Measurements from ENCODE around the gene GPR143. TPM values are rescaled to one million over a fixed set of nuclear protein-coding genes. Genes with fewer than 3 reads are reported as not detected.
A peak's percentile ranks its signal among the peaks of the same experiment; 100 is the strongest.

Gene GPR143
- total and polyA plus RNA-seq, 5 donors from 2014 or later = 0.10 to 0.18 TPM; not detected in 3

GRCh38 chrX:9678215-9678965 is 87.3 kb downstream of the GPR143 start:
- Histone ChIP-seq H3K27me3 (ENCODE audit: control insufficient read depth, insufficient read depth, low read length) (no peaks in the 10 kb centered on the region), H3K4me3 (ENCODE audit: low read depth, low read length) (no peak overlapping the region), H3K36me3 (ENCODE audit: control insufficient read depth, insufficient read depth, low read length) (no peaks in the 10 kb centered on the region), H3K27ac (ENCODE audit: insufficient read depth, low read length, poor library complexity, severe bottlenecking) (no peak overlapping the region), H3K9me3 (ENCODE audit: control insufficient read depth in 2 of 2, low read length in 2 of 2) (no peaks in the 10 kb centered on the region), H3K4me1 (ENCODE audit: control insufficient read depth, insufficient read depth, low read length, poor library complexity, severe bottlenecking) (peaks cover 6% of the 10 kb centered on the region)
- ATAC-seq (ENCODE audit: low read depth in 2 of 2) (no peak), DNase-seq (no peak)
- H3K9me3 Mint-ChIP-seq = peaks cover 0 to 4% (median 0%) of the 10 kb centered on the region in 7 donors
- no peaks in the 10 kb centered on the region for H3K27me3 Mint-ChIP-seq
- H3K27ac Mint-ChIP-seq = peak overlapping the region in 1 of 3 donors; percentile 84
- peaks cover 4% of the 10 kb centered on the region for H3K36me3 Mint-ChIP-seq
- H3K4me3 Mint-ChIP-seq = no peak overlapping the region
- peaks cover 0 to 25% (median 16%) of the 10 kb centered on the region in 4 donors for H3K4me1 Mint-ChIP-seq

GRCh38 chrX:9677098-9677739 is 88.4 kb downstream of the GPR143 start:
- Mint-ChIP-seq H3K27ac (peak overlapping the region; percentile 33 to 84 (median 52)), H3K27me3 (no peaks in the 10 kb centered on the region), H3K9me3 (peaks cover 0 to 4% (median 0%) of the 10 kb centered on the region in 7 donors), H3K4me1 (peaks cover 0 to 25% (median 16%) of the 10 kb centered on the region in 4 donors), H3K36me3 (peaks cover 1% of the 10 kb centered on the region), H3K4me3 (peak overlapping the region in 1 of 4 donors; percentile 41)
- H3K27me3 ChIP-seq (ENCODE audit: control insufficient read depth, insufficient read depth, low read length) = no peaks in the 10 kb centered on the region
- H3K9me3 ChIP-seq (ENCODE audit: control insufficient read depth in 2 of 2, low read length in 2 of 2) = no peaks in the 10 kb centered on the region
- ATAC-seq (ENCODE audit: low read depth in 2 of 2) (peak; percentile 58 to 60), DNase-seq (peak in 2 of 3 donors; percentile 35 to 67)
- peak overlapping the region; percentile 41 for H3K4me3 ChIP-seq (ENCODE audit: low read depth, low read length)
- peaks cover 6% of the 10 kb centered on the region for H3K4me1 ChIP-seq (ENCODE audit: control insufficient read depth, insufficient read depth, low read length, poor library complexity, severe bottlenecking)
- H3K36me3 ChIP-seq (ENCODE audit: control insufficient read depth, insufficient read depth, low read length) = no peaks in the 10 kb centered on the region
- peak overlapping the region; percentile 55 for H3K27ac ChIP-seq (ENCODE audit: insufficient read depth, low read length, poor library complexity, severe bottlenecking)

GRCh38 chrX:9676738-9677097 is 88.9 kb downstream of the GPR143 start:
- Mint-ChIP-seq H3K27me3 (no peaks in the 10 kb centered on the region), H3K27ac (no peak overlapping the region), H3K4me1 (peaks cover 0 to 25% (median 17%) of the 10 kb centered on the region in 4 donors), H3K36me3 (peaks cover 3% of the 10 kb centered on the region), H3K4me3 (no peak overlapping the region), H3K9me3 (peaks cover 0 to 4% (median 0%) of the 10 kb centered on the region in 7 donors)
- no peaks in the 10 kb centered on the region for H3K9me3 ChIP-seq (ENCODE audit: control insufficient read depth in 2 of 2, low read length in 2 of 2)
- H3K27me3 ChIP-seq (ENCODE audit: control insufficient read depth, insufficient read depth, low read length) = no peaks in the 10 kb centered on the region
- no peak overlapping the region for H3K4me3 ChIP-seq (ENCODE audit: low read depth, low read length)
- no peaks in the 10 kb centered on the region for H3K36me3 ChIP-seq (ENCODE audit: control insufficient read depth, insufficient read depth, low read length)
- ATAC-seq (ENCODE audit: low read depth in 2 of 2) = no peak
- no peak overlapping the region for H3K27ac ChIP-seq (ENCODE audit: insufficient read depth, low read length, poor library complexity, severe bottlenecking)
- H3K4me1 ChIP-seq (ENCODE audit: control insufficient read depth, insufficient read depth, low read length, poor library complexity, severe bottlenecking) = peaks cover 6% of the 10 kb centered on the region
- peak in 1 of 3 donors; percentile 3 for DNase-seq

GRCh38 chrX:9676306-9676705 is 89.3 kb downstream of the GPR143 start:
- no peak overlapping the region for H3K27ac ChIP-seq (ENCODE audit: insufficient read depth, low read length, poor library complexity, severe bottlenecking)
- no peak overlapping the region for H3K27ac Mint-ChIP-seq
- ATAC-seq (ENCODE audit: low read depth in 2 of 2) = no peak

More at GRCh38 chrX:9676306-9676705, 89.3 kb downstream of the GPR143 start:
- Histone ChIP-seq H3K4me1 (ENCODE audit: control insufficient read depth, insufficient read depth, low read length, poor library complexity, severe bottlenecking) (peaks cover 6% of the 10 kb centered on the region), H3K4me3 (ENCODE audit: low read depth, low read length) (no peak overlapping the region), H3K9me3 (ENCODE audit: control insufficient read depth in 2 of 2, low read length in 2 of 2) (no peaks in the 10 kb centered on the region), H3K27me3 (ENCODE audit: control insufficient read depth, insufficient read depth, low read length) (no peaks in the 10 kb centered on the region), H3K36me3 (ENCODE audit: control insufficient read depth, insufficient read depth, low read length) (no peaks in the 10 kb centered on the region)
- H3K4me1 Mint-ChIP-seq = peaks cover 0 to 25% (median 17%) of the 10 kb centered on the region in 4 donors
- DNase-seq = no peak
- no peak overlapping the region for H3K4me3 Mint-ChIP-seq
- peaks cover 0 to 4% (median 0%) of the 10 kb centered on the region in 7 donors for H3K9me3 Mint-ChIP-seq
- no peaks in the 10 kb centered on the region for H3K27me3 Mint-ChIP-seq
- H3K36me3 Mint-ChIP-seq = peaks cover 3% of the 10 kb centered on the region

Other genes with a start within 250 kb of the GPR143 start
- gene SHROOM2, start 20.6 kb upstream of the GPR143 start, total RNA-seq = 0.35 TPM
- gene SHROOM2, start 20.6 kb upstream of the GPR143 start, polyA plus RNA-seq = not detected
- not detected for gene CLDN34, start 201.5 kb upstream of the GPR143 start, total RNA-seq
- not detected for gene CLDN34, start 201.5 kb upstream of the GPR143 start, polyA plus RNA-seq

All from CD4-positive, CD25-positive, alpha-beta regulatory T cell (primary cell).